ENCODE measurements around the gene NOXA1.

GRCh38 chr9:137445275-137445807 is 22.1 kb downstream of the NOXA1 start:
- TF ChIP-seq RAD21 (IDR thresholded peaks at IDR 0.05) (peak; percentile 81 to 87), TAF1 (conservative IDR thresholded peaks at IDR 0.05) (no peak), JUND (IDR thresholded peaks at IDR 0.05) (peak; percentile 36 to 48), REST (IDR thresholded peaks at IDR 0.05) (no peak)
- TF ChIP-seq, protein P1, sequence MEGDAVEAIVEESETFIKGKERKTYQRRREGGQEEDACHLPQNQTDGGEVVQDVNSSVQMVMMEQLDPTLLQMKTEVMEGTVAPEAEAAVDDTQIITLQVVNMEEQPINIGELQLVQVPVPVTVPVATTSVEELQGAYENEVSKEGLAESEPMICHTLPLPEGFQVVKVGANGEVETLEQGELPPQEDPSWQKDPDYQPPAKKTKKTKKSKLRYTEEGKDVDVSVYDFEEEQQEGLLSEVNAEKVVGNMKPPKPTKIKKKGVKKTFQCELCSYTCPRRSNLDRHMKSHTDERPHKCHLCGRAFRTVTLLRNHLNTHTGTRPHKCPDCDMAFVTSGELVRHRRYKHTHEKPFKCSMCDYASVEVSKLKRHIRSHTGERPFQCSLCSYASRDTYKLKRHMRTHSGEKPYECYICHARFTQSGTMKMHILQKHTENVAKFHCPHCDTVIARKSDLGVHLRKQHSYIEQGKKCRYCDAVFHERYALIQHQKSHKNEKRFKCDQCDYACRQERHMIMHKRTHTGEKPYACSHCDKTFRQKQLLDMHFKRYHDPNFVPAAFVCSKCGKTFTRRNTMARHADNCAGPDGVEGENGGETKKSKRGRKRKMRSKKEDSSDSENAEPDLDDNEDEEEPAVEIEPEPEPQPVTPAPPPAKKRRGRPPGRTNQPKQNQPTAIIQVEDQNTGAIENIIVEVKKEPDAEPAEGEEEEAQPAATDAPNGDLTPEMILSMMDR (IDR thresholded peaks at IDR 0.05; ENCODE audit: low read depth, low read length, missing input control): peak; percentile 82

Measured in liver (tissue), 3 donors.